HepG2 (cell line): ENCODE measurements around the gene ZNF446. TPM values are rescaled to one million over a fixed set of nuclear protein-coding genes. Genes with fewer than 3 reads are reported as not detected.

Experiments
- AGO1 ChIP-seq: fragments of 200-400 bp; formaldehyde crosslinking; IDR thresholded peaks from 2 replicates; pipeline ENCODE4 v1.6.1; 2017; ENCODE audit warnings: mild to moderate bottlenecking, low read depth, low read length, moderate library complexity; ENCODE audit not compliant: poor library complexity, severe bottlenecking
- GATAD2A ChIP-seq: IDR thresholded peaks from 2 replicates; pipeline ENCODE4 v1.6.1; 2016
- GLI4 ChIP-seq: sonication (generic); formaldehyde crosslinking; IDR thresholded peaks from 2 replicates; pipeline ENCODE4 v1.5.1; 2020; ENCODE audit warnings: missing genetic modification reagents, mild to moderate bottlenecking, moderate library complexity, borderline replicate concordance
- HDAC2 ChIP-seq: sonication (generic); formaldehyde crosslinking; IDR thresholded peaks from 2 replicates; pipeline ENCODE4 v1.4.0; 2020; ENCODE audit warnings: missing genetic modification reagents
- MTA1 ChIP-seq: sonication (generic); formaldehyde crosslinking; IDR thresholded peaks from 2 replicates; pipeline ENCODE4 v1.4.0; 2020; ENCODE audit warnings: missing genetic modification reagents, mild to moderate bottlenecking, borderline replicate concordance
- RBM39 ChIP-seq: fragments of 200-400 bp; formaldehyde crosslinking; IDR thresholded peaks from one replicate; pipeline ENCODE4 v1.6.1; 2018; ENCODE audit warnings: antibody characterized with exemption, mild to moderate bottlenecking, low read depth, low read length; ENCODE audit not compliant: poor library complexity, severe bottlenecking
- RERE ChIP-seq: IDR thresholded peaks from 2 replicates; pipeline ENCODE4 v1.6.1; 2016; ENCODE audit warnings: low read depth, missing genetic modification reagents, missing compliant biosample characterization
- TBL1XR1 ChIP-seq: fragments of 150-350 bp; IDR thresholded peaks from 2 replicates; pipeline ENCODE4 v1.6.1; 2014; ENCODE audit warnings: borderline replicate concordance, low read length; ENCODE audit not compliant: partially characterized antibody
- ZMAT5 ChIP-seq: sonication (generic); formaldehyde crosslinking; IDR thresholded peaks from 2 replicates; pipeline ENCODE4 v1.5.0; 2020; ENCODE audit warnings: mild to moderate bottlenecking, low read depth, missing genetic modification reagents, borderline replicate concordance
- ZNF12 ChIP-seq: sonication (generic); formaldehyde crosslinking; IDR thresholded peaks from 2 replicates; pipeline ENCODE4 v1.5.0; 2020; ENCODE audit warnings: missing genetic modification reagents
- ZNF280D ChIP-seq: sonication (generic); formaldehyde crosslinking; IDR thresholded peaks from 2 replicates; pipeline ENCODE4 v1.5.1; 2020; ENCODE audit warnings: mild to moderate bottlenecking, missing genetic modification reagents
- ZNF326 ChIP-seq: sonication (generic); formaldehyde crosslinking; IDR thresholded peaks from 2 replicates; pipeline ENCODE4 v1.4.0; 2020; ENCODE audit warnings: missing genetic modification reagents, borderline replicate concordance
- ZNF333 ChIP-seq: sonication (generic); formaldehyde crosslinking; IDR thresholded peaks from 2 replicates; pipeline ENCODE4 v1.4.0; 2020; ENCODE audit warnings: mild to moderate bottlenecking, missing genetic modification reagents, borderline replicate concordance
- polyA plus RNA-seq, 8 experiments: library from polyadenylated mRNA; depleted of rRNA in 3 of 8; stranded (reverse) in 7 of 8; unstranded in 1 of 8; fragments of >200 nt; fragmentation: Illumina TruSeq in 4 of 8; extraction: Trizol in 4 of 8; gene quantifications; 2 replicates each; pipeline versions ENCODE4 v1.2.1 to v1.2.3, GENCODE V29; 2011 to 2016; ENCODE audit warnings: low read depth in 4 of 8, missing spikeins in 1 of 8, mixed read lengths in 1 of 8; ENCODE audit not compliant: insufficient read depth in 1 of 8
- total RNA-seq, 5 experiments: library from RNA; depleted of rRNA; stranded (reverse); fragments of >200 nt; fragmentation: Illumina TruSeq; extraction: Trizol; gene quantifications; 2 replicates each; pipeline ENCODE4 v1.2.3, GENCODE V29; 2016; ENCODE audit warnings: low read depth in 1 of 5

ZNF446 gene
- total and polyA plus RNA-seq, 2 of the 13 experiments (the other 11 are each of a cell fraction or from before 2014, with no cell fraction given) = 3.0 to 3.6 TPM

- TF ChIP-seq ZNF280D (CRISPR knock-in tag) = 0 out of 2 replicates have a peak, but pooled peaks have one; percentile 43
- 0 out of 2 replicates have a peak, but pooled peaks have one; percentile 22 for TF ChIP-seq ZNF333 (CRISPR knock-in tag)
- TF ChIP-seq ZNF12 (CRISPR knock-in tag) = 0 out of 2 replicates have a peak, but pooled peaks have one; percentile 1
- 0 out of 2 replicates have a peak, but pooled peaks have one; percentile 45 for TF ChIP-seq GLI4
- no peak; the same call in 1 of the 2 replicates for TF ChIP-seq ZNF326 (CRISPR knock-in tag)
- no peak; the same call in 1 of the 2 replicates for TF ChIP-seq GATAD2A (CRISPR knock-in tag)
- 0 out of 2 replicates have a peak, but pooled peaks have one; percentile 3 for TF ChIP-seq HDAC2 (CRISPR knock-in tag)
- TF ChIP-seq TBL1XR1 = no peak
- TF ChIP-seq MTA1 (CRISPR knock-in tag) = 0 out of 2 replicates have a peak, but pooled peaks have one; percentile 12
- no peak for TF ChIP-seq ZMAT5 (CRISPR knock-in tag)
- TF ChIP-seq RBM39 = peak; percentile 9
- no peak for TF ChIP-seq RERE
- TF ChIP-seq AGO1 = peak; percentile 78
- TF ChIP-seq, all 625 proteins: peak for 23
Observed at GRCh38 chr19:58476498-58477015, 405 bp downstream of the ZNF446 start (continued).
